K562 (cell line): ENCODE results near the gene LATS1. TPM values are rescaled to one million over a fixed set of nuclear protein-coding genes. Genes with fewer than 3 reads are reported as not detected.

ENCODE experiments used
- ATF7 ChIP-seq: fragments of 450-650 bp; IDR thresholded peaks from 2 replicates; pipeline ENCODE4 v1.7.1; 2014; ENCODE audit warnings: mild to moderate bottlenecking, moderate library complexity
- BRF1 ChIP-seq: IDR thresholded peaks from 3 replicates; pipeline ENCODE4 v1.6.1; 2011; ENCODE audit warnings: borderline replicate concordance, mild to moderate bottlenecking; ENCODE audit not compliant: insufficient read length; ENCODE audit errors: extremely low read depth
- C11orf30 ChIP-seq: fragments of 450-650 bp; IDR thresholded peaks from 2 replicates; pipeline ENCODE4 v1.6.1; 2016; ENCODE audit warnings: low read depth, mild to moderate bottlenecking
- CBX2 ChIP-seq: fragments of 200-600 bp; sonication (generic); IDR thresholded peaks from one replicate; pipeline ENCODE4 v1.6.1; 2012; ENCODE audit warnings: mild to moderate bottlenecking, low read length, inconsistent platforms; ENCODE audit not compliant: insufficient read depth, poor library complexity, severe bottlenecking
- CCNT2 ChIP-seq: IDR thresholded peaks from 2 replicates; pipeline ENCODE4 v1.6.1; 2011; ENCODE audit warnings: borderline replicate concordance, low read depth, mild to moderate bottlenecking, moderate library complexity, mixed read lengths, low read length; ENCODE audit not compliant: insufficient read length; ENCODE audit errors: extremely low read depth
- ETV6 ChIP-seq, 3 experiments: fragments of 150-350 bp in 1 of 3; sonication (generic) in 1 of 3; formaldehyde crosslinking in 1 of 3; IDR thresholded peaks; 2 replicates each; pipeline versions ENCODE4 v1.6.1 to v1.8.0; 2014 to 2022; ENCODE audit warnings: borderline replicate concordance in 2 of 3, low read depth in 2 of 3, antibody characterized with exemption in 1 of 3, low read length in 1 of 3, mild to moderate bottlenecking in 1 of 3, missing genetic modification reagents in 1 of 3
- FOXA3 ChIP-seq, 2 experiments: fragments of 450-650 bp in 1 of 2; sonication (generic) in 1 of 2; formaldehyde crosslinking; IDR thresholded peaks in 1 of 2; conservative IDR thresholded peaks in 1 of 2; 2 replicates each; pipeline versions ENCODE4 v1.4.0 to v1.8.0; 2020 to 2022; ENCODE audit warnings: mild to moderate bottlenecking in 2 of 2, missing genetic modification reagents in 1 of 2
- HNRNPUL1 ChIP-seq: fragments of 200-400 bp; formaldehyde crosslinking; IDR thresholded peaks from 2 replicates; pipeline ENCODE4 v1.6.1; 2017; ENCODE audit warnings: low read length
- LEF1 ChIP-seq: fragments of 450-650 bp; IDR thresholded peaks from 2 replicates; pipeline ENCODE4 v1.6.1; 2016; ENCODE audit warnings: mild to moderate bottlenecking
- MEF2A ChIP-seq: IDR thresholded peaks from 2 replicates; pipeline ENCODE4 v1.6.1; 2011; ENCODE audit warnings: low read depth, mild to moderate bottlenecking, low read length, moderate library complexity; ENCODE audit not compliant: control insufficient read depth
- RCOR1 ChIP-seq, 2 experiments: IDR thresholded peaks; 2 replicates each; pipeline ENCODE4 v1.6.1; 2012; ENCODE audit warnings: low read depth in 2 of 2, low read length in 2 of 2, borderline replicate concordance in 1 of 2, improper control_type of control experiment in 1 of 2
- SIN3A ChIP-seq, 2 experiments: fragments of 150-350 bp in 1 of 2; IDR thresholded peaks; 2 replicates each; pipeline ENCODE4 v1.6.1; 2011 to 2016; ENCODE audit warnings: borderline replicate concordance in 2 of 2, low read depth in 2 of 2, low read length in 2 of 2, mild to moderate bottlenecking in 2 of 2, moderate library complexity in 2 of 2; ENCODE audit not compliant: control insufficient read depth in 1 of 2
- SRSF1 ChIP-seq: fragments of 200-400 bp; formaldehyde crosslinking; IDR thresholded peaks from 2 replicates; pipeline ENCODE4 v1.6.1; 2017; ENCODE audit warnings: mild to moderate bottlenecking, low read depth, low read length, moderate library complexity
- SRSF3 ChIP-seq: fragments of 200-400 bp; formaldehyde crosslinking; IDR thresholded peaks from 2 replicates; pipeline ENCODE4 v1.6.1; 2016; ENCODE audit warnings: mild to moderate bottlenecking, low read length, moderate library complexity; ENCODE audit not compliant: insufficient read depth
- STAG1 ChIP-seq: sonication (generic); formaldehyde crosslinking; IDR thresholded peaks from 2 replicates; pipeline ENCODE4 v1.5.0; 2020; ENCODE audit warnings: missing genetic modification reagents, borderline replicate concordance
- TAF1 ChIP-seq: IDR thresholded peaks from 2 replicates; pipeline ENCODE4 v1.6.1; 2011; ENCODE audit warnings: mild to moderate bottlenecking, low read length, moderate library complexity; ENCODE audit not compliant: insufficient read depth, control insufficient read depth, severe bottlenecking; ENCODE audit errors: extremely low read depth
- TFAM ChIP-seq: fragments of 250-450 bp; sonication (Bioruptor Pico); conservative IDR thresholded peaks from 2 replicates; pipeline ENCODE4 v1.5.0; 2021; ENCODE audit warnings: mild to moderate bottlenecking, moderate library complexity
- ZNF12 ChIP-seq: sonication (generic); formaldehyde crosslinking; IDR thresholded peaks from 2 replicates; pipeline ENCODE4 v1.4.0; 2020; ENCODE audit warnings: mild to moderate bottlenecking, missing genetic modification reagents
- ZNF146 ChIP-seq: IDR thresholded peaks from one replicate; pipeline ENCODE4 v1.6.1; 2018; ENCODE audit warnings: missing compliant biosample characterization; ENCODE audit not compliant: unreplicated experiment
- ZNF282 ChIP-seq: sonication (generic); formaldehyde crosslinking; IDR thresholded peaks from 2 replicates; pipeline ENCODE4 v1.8.1; 2023; ENCODE audit warnings: missing genetic modification reagents
- ZNF354B ChIP-seq: fragments of 250-450 bp; sonication (Bioruptor Pico); IDR thresholded peaks from 2 replicates; pipeline ENCODE4 v1.4.0; 2020
- ZNF764 ChIP-seq: fragments of 250-450 bp; sonication (Bioruptor Pico); IDR thresholded peaks from 2 replicates; pipeline ENCODE4 v1.4.0; 2020; ENCODE audit warnings: low read depth, mild to moderate bottlenecking, moderate library complexity
- polyA plus RNA-seq, 8 experiments: library from polyadenylated mRNA; depleted of rRNA in 4 of 8; stranded (reverse) in 5 of 8; unstranded in 3 of 8; fragments of >200 nt; fragmentation: Nextera tagmentation in 2 of 8; fragmentation: Illumina TruSeq in 1 of 8; extraction: Ambion mirVana in 2 of 8; extraction: Trizol in 1 of 8; gene quantifications; 2 replicates each; pipeline versions ENCODE4 v1.2.1 to v1.2.3, GENCODE V29; 2011 to 2014; ENCODE audit warnings: inconsistent platforms in 1 of 8, missing spikeins in 1 of 8
- total RNA-seq, 7 experiments: library from RNA; depleted of rRNA in 6 of 7; stranded (reverse); fragments of >200 nt in 6 of 7; fragmentation: Illumina TruSeq in 2 of 7; extraction: Trizol in 2 of 7; gene quantifications; 2 replicates each; pipeline versions ENCODE4 v1.2.1 to v1.2.3, GENCODE V29; 2011 to 2021; ENCODE audit warnings: low replicate concordance in 1 of 7
- TF ChIP-seq, protein P1 (sequence below): fragments of 250-450 bp; sonication (Bioruptor Pico); IDR thresholded peaks from 2 replicates; pipeline ENCODE4 v1.5.0; 2020; ENCODE audit warnings: mild to moderate bottlenecking
- TF ChIP-seq, protein P2 (sequence below): fragments of 250-450 bp; sonication (Bioruptor Pico); IDR thresholded peaks from 2 replicates; pipeline ENCODE4 v1.8.0; 2022; ENCODE audit warnings: inconsistent platforms

Gene LATS1
- total and polyA plus RNA-seq, 9 of the 15 experiments (the other 6 are each of a cell fraction or from before 2014, with no cell fraction given): 5.0 to 36.3 (median 18.4) TPM

DNA sequence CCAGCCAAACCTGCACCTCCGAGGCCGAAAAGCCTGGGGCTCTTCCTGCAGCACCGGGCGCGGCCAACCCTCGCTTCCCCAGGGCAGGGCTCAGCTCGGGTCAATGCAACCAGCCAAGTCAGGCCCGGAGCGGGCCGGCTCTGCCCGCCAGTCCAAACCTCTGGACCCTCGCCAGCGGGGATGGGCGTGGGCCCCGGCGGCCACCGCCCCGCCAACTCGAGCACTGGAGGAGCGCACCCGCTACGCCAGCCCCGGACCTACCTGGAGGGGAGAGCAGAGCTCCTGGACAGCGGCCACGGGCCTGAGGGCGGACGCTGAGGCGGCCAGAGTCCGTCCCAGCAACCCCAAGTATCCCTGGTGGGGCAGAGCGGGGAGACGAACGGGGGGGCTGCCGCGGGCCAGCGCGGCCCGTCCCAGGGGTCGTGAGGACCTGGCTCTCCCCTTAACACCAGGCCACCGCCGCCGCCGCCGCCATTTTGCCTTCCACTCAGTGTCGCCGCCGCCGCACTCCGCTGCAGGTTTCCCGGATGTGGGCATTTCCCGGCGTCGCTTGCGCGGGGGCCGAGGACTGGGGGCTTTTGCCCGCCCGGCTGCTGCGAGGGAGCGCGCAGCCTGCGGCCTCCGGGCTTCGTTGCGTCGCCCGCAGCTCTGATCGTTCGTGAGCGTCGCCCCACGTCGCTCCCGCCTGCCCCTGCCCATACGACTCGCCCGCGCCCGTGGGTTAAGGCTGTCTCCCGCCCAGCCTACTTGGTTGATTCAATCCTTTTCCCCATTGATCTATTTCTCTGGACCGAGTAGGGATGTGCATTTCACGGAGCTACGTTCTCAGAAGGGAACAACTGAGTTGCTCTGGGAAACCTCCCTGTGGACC, at the start of gene LATS1 (continued):
- TF ChIP-seq ZNF282 (CRISPR knock-in tag): no peak; the same call in 1 of the 2 replicates
- no peak for TF ChIP-seq ETV6 (IDR thresholded peaks at IDR 0.05; ENCODE audit: borderline replicate concordance in 1 of 2, low read depth in 2 of 2, low read length in 1 of 2)
- TF ChIP-seq ETV6 (CRISPR knock-in tag; IDR thresholded peaks at IDR 0.05; ENCODE audit: borderline replicate concordance): no peak; the same call in 1 of the 2 replicates
- TF ChIP-seq HNRNPUL1: no peak
- no peak for TF ChIP-seq MEF2A
- TF ChIP-seq SIN3A (IDR thresholded peaks at IDR 0.05; ENCODE audit: borderline replicate concordance in 2 of 2, control insufficient read depth in 1 of 2, low read depth in 2 of 2, low read length in 2 of 2): peak; percentile 47 to 79; a peak in 3 of 4 replicates
- TF ChIP-seq ATF7: peak; percentile 69; the same call in 1 of the 2 replicates
- no peak for TF ChIP-seq CBX2
- TF ChIP-seq SRSF3: no peak
- peak; percentile 95 for TF ChIP-seq C11orf30
- no peak for TF ChIP-seq LEF1
- no peak for TF ChIP-seq SRSF1
- peak; percentile 98 for TF ChIP-seq TAF1
- TF ChIP-seq STAG1: peak; percentile 33; the same call in 1 of the 2 replicates
- no peak for TF ChIP-seq BRF1
- no peak for TF ChIP-seq ZNF764 (CRISPR knock-in tag)
- TF ChIP-seq RCOR1 (IDR thresholded peaks at IDR 0.05; ENCODE audit: borderline replicate concordance in 1 of 2, low read depth in 2 of 2, low read length in 2 of 2): no peak; a peak in 1 of 4 replicates
- TF ChIP-seq, protein P1, sequence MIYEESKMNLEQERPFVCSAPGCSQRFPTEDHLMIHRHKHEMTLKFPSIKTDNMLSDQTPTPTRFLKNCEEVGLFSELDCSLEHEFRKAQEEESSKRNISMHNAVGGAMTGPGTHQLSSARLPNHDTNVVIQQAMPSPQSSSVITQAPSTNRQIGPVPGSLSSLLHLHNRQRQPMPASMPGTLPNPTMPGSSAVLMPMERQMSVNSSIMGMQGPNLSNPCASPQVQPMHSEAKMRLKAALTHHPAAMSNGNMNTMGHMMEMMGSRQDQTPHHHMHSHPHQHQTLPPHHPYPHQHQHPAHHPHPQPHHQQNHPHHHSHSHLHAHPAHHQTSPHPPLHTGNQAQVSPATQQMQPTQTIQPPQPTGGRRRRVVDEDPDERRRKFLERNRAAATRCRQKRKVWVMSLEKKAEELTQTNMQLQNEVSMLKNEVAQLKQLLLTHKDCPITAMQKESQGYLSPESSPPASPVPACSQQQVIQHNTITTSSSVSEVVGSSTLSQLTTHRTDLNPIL (CRISPR knock-in tag): no peak
- TF ChIP-seq CCNT2: peak; percentile 73
- TF ChIP-seq FOXA3 (CRISPR knock-in tag; conservative IDR thresholded peaks at IDR 0.05 in 1 of 2, IDR thresholded peaks at IDR 0.05 in 1 of 2): peak in 1 of 2 experiments; percentile 65; a peak in 1 of 4 replicates
- TF ChIP-seq TFAM (CRISPR knock-in tag): no peak
- TF ChIP-seq ZNF354B (CRISPR knock-in tag): no peak
- TF ChIP-seq, protein P2, sequence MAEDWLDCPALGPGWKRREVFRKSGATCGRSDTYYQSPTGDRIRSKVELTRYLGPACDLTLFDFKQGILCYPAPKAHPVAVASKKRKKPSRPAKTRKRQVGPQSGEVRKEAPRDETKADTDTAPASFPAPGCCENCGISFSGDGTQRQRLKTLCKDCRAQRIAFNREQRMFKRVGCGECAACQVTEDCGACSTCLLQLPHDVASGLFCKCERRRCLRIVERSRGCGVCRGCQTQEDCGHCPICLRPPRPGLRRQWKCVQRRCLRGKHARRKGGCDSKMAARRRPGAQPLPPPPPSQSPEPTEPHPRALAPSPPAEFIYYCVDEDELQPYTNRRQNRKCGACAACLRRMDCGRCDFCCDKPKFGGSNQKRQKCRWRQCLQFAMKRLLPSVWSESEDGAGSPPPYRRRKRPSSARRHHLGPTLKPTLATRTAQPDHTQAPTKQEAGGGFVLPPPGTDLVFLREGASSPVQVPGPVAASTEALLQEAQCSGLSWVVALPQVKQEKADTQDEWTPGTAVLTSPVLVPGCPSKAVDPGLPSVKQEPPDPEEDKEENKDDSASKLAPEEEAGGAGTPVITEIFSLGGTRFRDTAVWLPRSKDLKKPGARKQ (CRISPR knock-in tag): no peak
- peak; percentile 49; the same call in 1 of the 2 replicates for TF ChIP-seq ZNF12 (CRISPR knock-in tag)
- TF ChIP-seq ZNF146 (CRISPR knock-in tag): no peak
